Chondrocyte (in vitro differentiated cells): ENCODE measurements around the gene DMD. TPM values are rescaled to one million over a fixed set of nuclear protein-coding genes. Genes with fewer than 3 reads are reported as not detected.

ENCODE experiments used
- DNase-seq: peaks from one replicate; pipeline ENCODE4 v3.0.0; 2021; ENCODE audit warnings: mixed read lengths, low spot score
- H3K27ac Mint-ChIP-seq: one replicate; pipeline ENCODE4 v1.8.0; 2021; ENCODE audit warnings: mild to moderate bottlenecking, moderate library complexity, mixed read lengths; ENCODE audit not compliant: unreplicated experiment
- H3K27me3 Mint-ChIP-seq: 2 replicates; pipeline ENCODE4 v1.8.0; 2021; ENCODE audit warnings: low read depth, mixed read lengths
- H3K36me3 Mint-ChIP-seq: 2 replicates; pipeline ENCODE4 v1.8.0; 2021; ENCODE audit warnings: low read depth, mixed read lengths
- H3K4me1 Mint-ChIP-seq: 2 replicates; pipeline ENCODE4 v1.8.0; 2021; ENCODE audit warnings: low read depth, mild to moderate bottlenecking, mixed read lengths
- H3K4me3 Mint-ChIP-seq: one replicate; pipeline ENCODE4 v1.8.0; 2021; ENCODE audit warnings: mild to moderate bottlenecking, moderate library complexity, mixed read lengths; ENCODE audit not compliant: unreplicated experiment
- H3K9me3 Mint-ChIP-seq: 2 replicates; pipeline ENCODE4 v1.8.0; 2021; ENCODE audit warnings: low read depth, mixed read lengths
- CTCF ChIP-seq: fragments of 200-600 bp; sonication (generic); IDR thresholded peaks from 2 replicates; pipeline ENCODE4 v1.5.0; 2021; ENCODE audit warnings: antibody characterized with exemption, mild to moderate bottlenecking, moderate library complexity
- total RNA-seq: library from RNA; stranded (reverse); gene quantifications from 3 replicates; pipeline ENCODE4 v1.2.1, GENCODE V29; 2021

Gene DMD
- total RNA-seq, 1 donor from 2014 or later = 201 TPM

- H3K27ac Mint-ChIP-seq = peak overlapping the region; percentile 59
- H3K4me1 Mint-ChIP-seq = peaks cover 34% of the 10 kb centered on the region
- DNase-seq = no peak
- no peaks in the 10 kb centered on the region for H3K27me3 Mint-ChIP-seq
- H3K4me3 Mint-ChIP-seq = no peak overlapping the region
- no peaks in the 10 kb centered on the region for H3K9me3 Mint-ChIP-seq
- TF ChIP-seq CTCF = no peak
- peaks cover 11% of the 10 kb centered on the region for H3K36me3 Mint-ChIP-seq
These were observed 1955.9 kb downstream of the DMD start for GRCh38 chrX:31255310-31256033.

GRCh38 chrX:31252133-31252532 lies 1959.2 kb downstream of the DMD start:
- Mint-ChIP-seq H3K4me1 (peaks cover 32% of the 10 kb centered on the region), H3K9me3 (peaks cover 3% of the 10 kb centered on the region), H3K27ac (no peak overlapping the region), H3K27me3 (no peaks in the 10 kb centered on the region), H3K4me3 (no peak overlapping the region), H3K36me3 (peaks cover 10% of the 10 kb centered on the region)
- TF ChIP-seq CTCF = no peak
- DNase-seq = no peak

GRCh38 chrX:31251336-31251735 lies 1960.0 kb downstream of the DMD start:
- Mint-ChIP-seq H3K9me3 (peaks cover 6% of the 10 kb centered on the region), H3K4me1 (peaks cover 32% of the 10 kb centered on the region), H3K27ac (peak overlapping the region; percentile 32), H3K36me3 (peaks cover 10% of the 10 kb centered on the region), H3K27me3 (no peaks in the 10 kb centered on the region), H3K4me3 (no peak overlapping the region)
- no peak for DNase-seq
- no peak for TF ChIP-seq CTCF

- peaks cover 33% of the 10 kb centered on the region for H3K4me1 Mint-ChIP-seq
- H3K27ac Mint-ChIP-seq = no peak overlapping the region
- no peaks in the 10 kb centered on the region for H3K27me3 Mint-ChIP-seq
- no peak for DNase-seq
- peaks cover 8% of the 10 kb centered on the region for H3K9me3 Mint-ChIP-seq
- H3K36me3 Mint-ChIP-seq = peaks cover 18% of the 10 kb centered on the region
- H3K4me3 Mint-ChIP-seq = no peak overlapping the region
- TF ChIP-seq CTCF = no peak
These were observed 1965.6 kb downstream of the DMD start for GRCh38 chrX:31245714-31246113.

- H3K4me3 Mint-ChIP-seq = no peak overlapping the region
- DNase-seq = no peak
- peaks cover 29% of the 10 kb centered on the region for H3K4me1 Mint-ChIP-seq
- H3K27ac Mint-ChIP-seq = no peak overlapping the region
- H3K27me3 Mint-ChIP-seq = no peaks in the 10 kb centered on the region
- TF ChIP-seq CTCF = no peak
- peaks cover 16% of the 10 kb centered on the region for H3K36me3 Mint-ChIP-seq
- peaks cover 8% of the 10 kb centered on the region for H3K9me3 Mint-ChIP-seq
These were observed 1967.5 kb downstream of the DMD start for GRCh38 chrX:31243804-31244203.
